Islet precursor cell (in vitro differentiated cells): ENCODE results near the gene NCOA3.
"Not testable (repeated sequence)": the region's sequence is repeated elsewhere in the genome, so short reads cannot be mapped to it uniquely, and the experiment has no call there.

Experiments used
- DNase-seq: peaks from one replicate; pipeline ENCODE4 v3.0.0-alpha.2; 2018

The NCOA3 gene

GRCh38 chr20:47501482-47502270 is at the start of gene NCOA3:
TSS of gene NCOA3 (plus strand) at chr20:47501887. CDS start at chr20:47622248, 120,361 bp downstream.
- DNase-seq = peak; percentile 98

GRCh38 chr20:47452736-47453161 is 48.9 kb upstream of the NCOA3 start:
- DNase-seq = no peak

DNA sequence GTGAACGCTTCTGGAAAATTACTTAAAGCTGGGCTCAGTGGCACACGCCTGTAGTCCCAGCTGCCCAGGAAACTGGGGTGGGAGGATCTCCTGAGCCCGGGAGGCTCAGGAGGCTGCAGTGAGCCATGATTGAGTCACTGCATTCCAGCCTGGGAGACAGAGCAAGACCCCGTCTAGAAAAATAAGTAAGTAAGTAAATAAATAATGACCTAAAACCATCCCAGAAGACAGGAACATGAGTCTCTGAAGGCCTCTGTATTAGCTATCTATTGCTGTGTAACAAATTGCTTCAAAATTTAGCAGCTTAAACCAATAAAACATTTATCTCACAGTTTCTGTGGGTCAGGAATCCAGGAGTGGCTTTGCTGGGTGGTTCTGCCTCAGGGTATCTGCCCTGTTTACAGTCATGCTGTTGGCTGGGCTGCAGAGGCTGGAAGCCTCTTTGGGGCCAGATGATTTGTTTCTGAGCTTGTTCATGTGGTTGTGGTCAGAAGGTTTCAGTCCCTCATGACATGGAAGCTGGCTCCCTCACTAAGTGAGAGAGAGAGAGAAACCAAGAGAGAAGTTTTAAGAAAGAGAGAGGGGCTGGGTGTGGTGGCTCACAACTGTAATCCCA is 48.4 kb upstream of the NCOA3 start:
- peak; percentile 96 for DNase-seq

DNA sequence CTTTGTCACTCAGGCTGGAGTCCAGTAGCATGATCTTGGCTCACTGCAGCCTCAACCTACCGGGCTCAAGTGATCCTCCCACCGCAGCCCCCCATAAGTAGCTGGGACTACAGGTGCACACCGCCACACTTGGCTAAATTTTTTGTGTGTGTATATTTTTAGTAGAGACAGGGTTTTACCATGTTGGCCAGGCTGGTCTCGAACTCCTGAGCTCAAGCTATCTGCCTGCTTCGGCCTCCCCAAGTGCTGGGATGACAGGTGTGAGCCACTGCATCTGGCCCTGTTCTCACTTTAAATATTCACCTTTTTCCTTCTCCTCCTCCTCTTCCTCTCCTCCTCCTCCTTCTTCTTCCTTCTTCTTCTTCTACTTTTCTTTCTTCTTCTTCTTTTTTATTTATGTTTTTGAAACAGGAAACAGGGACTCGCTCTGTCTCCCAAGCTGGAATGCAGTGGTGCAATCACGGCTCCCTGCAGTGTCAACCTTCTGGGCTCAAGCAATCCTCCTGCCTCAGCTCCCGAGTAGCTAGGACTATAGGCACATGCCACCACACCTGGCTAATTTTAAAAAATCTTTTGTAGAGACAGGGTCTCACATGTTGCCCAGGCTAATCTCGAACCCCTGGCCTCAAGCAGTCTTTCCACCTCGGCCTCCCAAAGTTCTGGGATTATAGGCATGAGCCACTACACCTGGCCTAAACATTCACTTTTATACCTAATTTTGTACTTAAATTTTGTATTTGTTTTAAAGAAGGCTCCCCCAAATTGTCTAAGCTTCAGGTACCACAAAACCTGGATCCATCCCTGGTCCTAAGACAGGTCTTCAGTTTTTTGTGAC is 47.2 kb upstream of the NCOA3 start:
- DNase-seq = peak; percentile 60

DNA sequence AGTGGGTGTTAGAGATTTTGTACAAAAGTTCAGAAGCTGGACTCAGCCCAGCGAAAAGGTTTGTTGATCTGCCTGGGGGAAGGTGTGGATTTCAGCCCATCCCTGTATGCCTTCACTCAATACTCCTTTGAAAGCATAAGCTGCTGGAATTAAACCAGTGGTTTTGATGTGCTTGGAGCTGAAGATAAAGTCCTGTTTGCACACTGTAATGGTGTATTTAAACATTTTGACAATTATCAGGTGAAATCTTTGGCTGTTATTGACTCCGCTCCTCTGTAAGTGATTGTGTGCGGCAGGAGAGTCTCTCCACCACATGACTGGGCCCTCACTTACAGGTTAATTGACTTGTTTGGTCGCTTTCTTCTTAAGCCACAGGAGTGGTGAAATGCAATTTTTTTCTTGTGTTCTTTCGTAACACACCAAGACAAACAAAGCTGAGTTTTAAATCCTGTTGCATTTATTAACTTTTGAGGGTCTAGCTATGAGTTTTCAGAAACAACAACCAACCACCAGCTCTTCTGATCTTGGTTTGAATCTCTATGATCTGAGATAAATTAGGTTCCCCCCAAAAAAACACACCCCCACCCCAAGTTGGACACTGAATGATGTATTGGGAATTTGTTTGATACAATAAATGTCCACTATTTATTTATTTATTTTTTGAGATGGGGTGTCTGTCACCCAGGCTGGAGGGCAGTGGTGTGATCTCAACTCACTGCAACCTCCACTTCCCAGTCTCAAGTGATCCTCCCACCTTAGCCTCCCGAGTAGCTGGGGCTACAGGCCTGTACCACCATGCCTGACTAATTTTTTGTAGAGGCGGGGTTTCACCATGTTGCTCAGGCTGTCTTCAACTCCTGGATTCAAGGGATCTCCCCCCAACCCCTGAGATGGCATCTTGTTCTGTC is 46.3 kb upstream of the NCOA3 start:
- DNase-seq = peak; percentile 55

DNA sequence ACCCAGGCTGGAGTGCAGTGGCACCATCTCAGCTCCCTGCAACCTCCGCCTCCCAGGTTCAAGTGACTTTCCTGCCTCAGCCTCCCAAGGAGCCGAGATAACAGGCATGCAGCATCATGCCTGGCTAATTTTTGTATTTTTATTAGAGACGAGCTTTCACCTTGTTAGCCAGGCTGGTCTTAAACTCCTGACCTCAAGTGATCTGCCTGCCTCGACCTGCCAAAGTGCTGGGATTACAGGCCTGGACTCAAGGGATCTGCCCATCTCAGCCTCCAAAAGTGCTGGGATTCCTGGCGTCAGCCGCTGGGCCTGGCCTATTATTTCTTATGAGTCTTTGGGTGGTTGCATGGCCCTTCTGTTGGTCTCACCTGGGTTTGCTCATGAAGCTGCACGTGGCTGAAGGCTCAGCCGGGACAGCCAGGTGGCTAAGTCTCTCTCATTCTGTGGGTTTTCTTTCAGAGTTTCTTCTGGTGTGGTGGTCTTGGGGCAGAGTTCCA is 45.6 kb upstream of the NCOA3 start:
- DNase-seq = no peak

DNA sequence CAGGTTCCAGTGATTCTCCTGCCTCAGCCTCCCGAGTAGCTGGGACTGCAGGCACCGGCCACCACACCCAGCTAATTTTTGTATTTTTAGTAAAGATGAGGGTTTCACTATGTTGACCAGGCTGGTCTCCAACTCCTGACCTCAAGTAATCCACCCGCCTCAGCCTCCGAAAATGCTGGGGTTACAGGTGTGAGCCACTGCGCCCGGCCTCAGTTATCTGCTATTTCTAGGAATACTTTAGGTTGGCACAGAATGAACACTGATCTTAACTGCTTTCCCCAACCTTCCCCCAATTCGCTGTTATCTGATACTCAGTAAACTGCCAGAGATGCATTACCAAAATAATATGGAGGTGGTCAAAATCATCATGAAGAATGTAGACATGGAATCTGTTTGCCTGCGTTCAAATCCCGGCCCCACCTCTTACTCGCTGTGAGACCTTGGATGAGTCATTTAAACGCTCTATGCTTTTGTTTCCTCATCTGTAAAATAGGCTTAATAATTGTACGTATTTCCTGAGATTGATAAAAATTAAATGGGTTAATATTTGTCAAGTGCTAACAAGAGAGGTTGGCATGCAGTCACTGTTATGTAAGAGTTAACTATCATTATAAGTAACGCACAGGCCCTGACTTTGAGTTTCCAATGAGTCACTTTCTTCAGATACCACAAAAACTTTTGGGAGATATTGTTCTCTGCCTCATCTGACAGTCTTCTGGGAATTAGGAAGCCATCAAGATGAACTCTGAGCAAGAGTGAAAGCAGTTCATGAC is 44.5 kb upstream of the NCOA3 start:
- DNase-seq = no peak

GRCh38 chr20:47458280-47459050 is 43.2 kb upstream of the NCOA3 start:
- not testable (repeated sequence) for DNase-seq

DNA sequence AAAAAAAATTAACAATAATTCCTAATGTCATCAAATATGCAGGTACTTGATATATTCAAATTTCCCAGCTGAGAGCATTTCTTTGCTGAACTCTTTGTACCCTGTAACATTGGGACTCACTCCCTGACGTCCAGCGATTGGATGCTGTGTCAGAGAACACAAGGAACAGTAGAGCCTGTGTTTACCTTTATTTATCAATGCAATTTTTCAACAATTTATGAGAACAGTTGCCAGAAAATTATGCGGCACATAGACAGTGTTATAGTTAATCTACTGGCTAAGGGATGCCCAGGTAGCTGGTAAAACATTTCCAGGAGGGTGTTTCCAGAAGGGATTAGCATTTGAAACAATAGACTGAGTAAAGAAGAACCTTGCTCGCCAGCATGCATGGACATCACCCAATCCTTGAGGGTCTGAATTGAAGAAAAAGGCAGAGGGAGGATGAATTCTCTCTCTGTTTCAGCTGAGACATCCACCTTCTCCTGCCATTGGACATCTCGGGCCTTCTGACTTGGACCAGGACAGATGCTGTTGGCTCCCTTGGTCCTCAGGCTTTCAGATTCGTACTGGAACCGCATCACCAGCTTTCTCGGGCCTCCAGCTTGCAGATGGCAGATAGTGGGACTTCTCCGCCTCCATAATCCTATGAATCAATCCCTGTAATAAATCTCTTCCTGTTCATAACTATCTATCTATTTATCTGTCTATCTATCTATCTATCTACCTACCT is 42.2 kb upstream of the NCOA3 start:
- no peak for DNase-seq

DNA sequence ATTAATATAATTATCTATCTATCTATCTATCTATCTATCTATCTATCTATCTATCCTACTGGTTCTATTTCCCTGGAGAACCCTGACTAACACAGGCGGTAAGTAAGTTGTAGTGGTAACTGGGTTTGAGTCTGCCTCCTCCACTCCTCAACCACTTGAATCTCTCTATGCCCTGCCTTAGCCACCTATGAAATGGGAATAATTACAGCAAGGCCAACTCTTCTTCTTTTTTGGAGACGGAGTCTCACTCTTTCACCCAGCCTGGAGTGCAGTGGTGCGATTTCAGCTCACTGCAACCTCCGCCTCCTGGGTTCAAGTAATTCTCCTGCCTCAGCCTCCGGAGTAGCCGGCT is 41.0 kb upstream of the NCOA3 start:
- DNase-seq = not testable (repeated sequence)

GRCh38 chr20:47461120-47461685 is 40.5 kb upstream of the NCOA3 start:
- DNase-seq = no peak

DNA sequence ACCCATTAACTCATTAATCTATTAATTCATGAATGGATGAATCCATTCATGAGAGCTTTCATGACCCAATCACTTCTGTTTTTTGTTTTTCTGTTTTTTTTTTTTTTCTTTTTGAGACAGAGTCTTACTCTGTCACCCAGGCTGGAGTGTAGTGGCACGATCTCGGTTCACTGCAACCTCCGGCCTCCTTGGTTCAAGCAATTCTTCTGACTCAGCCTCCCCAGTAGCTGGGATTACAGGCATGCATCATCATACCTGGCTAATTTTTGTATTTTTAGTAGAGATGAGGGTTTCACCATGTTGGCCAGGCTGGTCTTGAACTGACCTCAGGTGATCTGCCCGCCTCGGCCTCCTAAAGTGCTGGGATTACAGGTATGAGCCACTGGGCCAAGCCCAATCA is 39.8 kb upstream of the NCOA3 start:
- DNase-seq = not testable (repeated sequence)

- no peak for DNase-seq
Observed at GRCh38 chr20:47464380-47465101, 37.1 kb upstream of the NCOA3 start.

- no peak for DNase-seq
Observed at GRCh38 chr20:47465335-47466090, 36.2 kb upstream of the NCOA3 start.

DNA sequence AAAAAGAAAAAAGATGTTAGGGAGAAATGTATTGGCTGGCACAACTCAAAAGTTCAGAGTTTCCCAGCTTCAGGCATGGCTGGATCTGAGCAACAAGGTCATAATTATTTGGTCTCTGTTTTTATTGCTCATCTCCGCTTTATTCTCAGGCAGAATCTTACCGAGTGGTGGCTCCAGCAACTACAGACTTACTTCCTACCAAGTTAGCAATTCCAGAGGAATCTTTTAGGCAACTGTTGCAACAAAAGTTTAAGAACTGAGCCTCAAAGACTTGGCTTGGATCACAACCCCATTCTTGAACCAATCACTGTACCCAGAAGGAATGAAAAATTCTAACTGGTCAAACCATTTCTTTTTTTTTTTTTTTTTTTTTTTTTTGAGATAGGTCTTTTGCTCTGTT is 35.5 kb upstream of the NCOA3 start:
- DNase-seq = no peak

DNA sequence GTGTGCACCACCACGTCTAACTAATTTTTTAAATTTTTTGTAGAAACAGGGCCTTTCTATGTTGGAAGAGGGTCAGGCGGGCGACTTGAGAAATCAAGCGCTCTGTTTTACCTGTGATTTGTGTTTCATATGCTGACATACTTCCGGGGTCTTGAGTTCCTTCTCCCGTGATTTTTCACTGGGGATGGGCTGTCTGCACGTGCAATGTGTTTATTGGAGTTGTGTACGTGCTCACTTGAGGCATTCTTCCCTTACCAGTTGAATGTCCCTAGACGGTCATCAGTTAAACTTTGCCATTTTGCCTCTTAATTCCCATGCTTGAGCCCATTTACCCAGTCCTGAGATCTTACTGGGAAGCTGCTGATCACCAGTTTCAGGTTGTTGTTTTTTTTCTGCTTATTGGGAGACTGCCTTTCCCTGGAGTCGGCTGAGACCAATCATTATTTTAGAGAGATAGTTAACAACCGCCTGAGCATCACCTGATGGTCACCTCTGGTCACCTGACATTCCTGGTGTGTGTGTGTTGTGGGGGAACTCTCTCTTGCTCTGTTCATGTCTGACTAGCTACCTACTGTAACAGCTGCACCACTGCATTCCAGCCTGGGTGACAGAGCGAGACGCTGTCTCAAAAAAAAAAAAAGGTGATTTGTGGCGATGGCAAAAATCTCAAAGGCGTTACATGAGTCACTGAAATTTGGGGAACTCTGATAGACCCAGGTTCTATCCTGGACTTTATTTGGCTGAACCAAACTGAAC is 34.8 kb upstream of the NCOA3 start:
- DNase-seq = peak; percentile 93

DNA sequence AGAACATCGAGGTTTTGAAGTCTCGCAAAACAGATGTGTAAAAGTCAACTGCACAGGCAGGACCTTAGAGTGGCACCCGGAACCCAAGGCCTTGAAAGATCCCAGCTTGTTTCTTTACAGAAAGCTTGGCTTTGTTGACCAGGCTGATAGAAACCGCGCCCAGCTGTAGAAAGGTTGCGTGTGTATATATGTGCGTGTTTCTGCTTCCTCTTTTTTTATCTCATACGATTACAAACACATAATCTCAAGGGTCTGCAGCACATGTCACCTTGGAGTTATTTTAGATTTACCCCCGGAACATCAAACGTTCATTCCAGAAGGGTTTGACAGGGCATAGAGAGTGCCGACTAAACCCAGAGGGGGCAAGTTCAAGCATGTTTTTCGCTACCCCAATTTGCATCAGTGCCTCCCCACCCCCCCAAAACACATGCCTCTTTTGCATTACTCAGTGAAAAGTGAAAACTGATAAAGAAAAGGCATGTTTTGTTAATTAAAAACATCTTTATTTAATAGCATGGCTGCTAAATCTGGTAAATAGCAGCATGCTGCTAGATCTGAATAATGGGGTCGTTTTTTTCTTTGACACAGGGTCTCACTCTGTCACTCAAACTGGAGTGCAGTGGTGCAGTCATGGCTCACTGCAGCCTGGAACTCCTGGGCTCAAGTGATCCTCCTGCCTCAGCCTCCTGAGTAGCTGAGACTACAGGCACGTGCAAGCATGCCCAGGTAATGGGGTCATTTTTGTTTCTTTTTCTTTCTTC is 33.2 kb upstream of the NCOA3 start:
- no peak for DNase-seq
